HL-60 (cell line): ENCODE data around the gene OR2T10.

Experiments
- GABPA ChIP-seq: IDR thresholded peaks from 2 replicates; pipeline ENCODE4 v1.6.1; 2012; ENCODE audit warnings: low read depth
- POLR2AphosphoS5 ChIP-seq: IDR thresholded peaks from 2 replicates; pipeline ENCODE4 v1.6.1; 2012; ENCODE audit warnings: low read depth
- TF ChIP-seq, protein P1 (sequence below): IDR thresholded peaks from one replicate; pipeline ENCODE4 v1.5.1; 2011; ENCODE audit warnings: low read length, control low read depth, inconsistent platforms; ENCODE audit not compliant: insufficient read depth
- TF ChIP-seq, protein P2 (sequence below): IDR thresholded peaks from 2 replicates; pipeline ENCODE4 v1.6.1; 2012; ENCODE audit warnings: low read depth; ENCODE audit not compliant: insufficient replicate concordance

DNA sequence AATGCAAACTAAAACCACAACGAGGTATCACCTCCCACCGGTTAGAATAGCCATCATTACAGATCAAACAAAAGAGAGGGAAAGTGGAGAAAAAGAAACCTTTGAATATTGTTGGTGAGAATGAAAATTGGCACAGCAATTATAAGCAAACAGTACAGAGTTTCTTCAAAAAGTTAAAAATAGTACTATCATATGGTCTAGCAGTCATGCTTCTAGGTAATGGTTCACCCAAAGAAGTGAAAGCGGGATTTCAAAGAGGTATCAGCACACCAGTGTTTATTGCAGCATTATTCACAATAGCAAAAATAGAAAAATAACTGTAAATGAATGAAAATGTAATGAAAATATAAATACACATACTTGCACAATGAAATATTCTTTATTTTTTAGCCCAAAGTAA is 8.2 kb downstream of the OR2T10 start:
- TF ChIP-seq, protein P1, sequence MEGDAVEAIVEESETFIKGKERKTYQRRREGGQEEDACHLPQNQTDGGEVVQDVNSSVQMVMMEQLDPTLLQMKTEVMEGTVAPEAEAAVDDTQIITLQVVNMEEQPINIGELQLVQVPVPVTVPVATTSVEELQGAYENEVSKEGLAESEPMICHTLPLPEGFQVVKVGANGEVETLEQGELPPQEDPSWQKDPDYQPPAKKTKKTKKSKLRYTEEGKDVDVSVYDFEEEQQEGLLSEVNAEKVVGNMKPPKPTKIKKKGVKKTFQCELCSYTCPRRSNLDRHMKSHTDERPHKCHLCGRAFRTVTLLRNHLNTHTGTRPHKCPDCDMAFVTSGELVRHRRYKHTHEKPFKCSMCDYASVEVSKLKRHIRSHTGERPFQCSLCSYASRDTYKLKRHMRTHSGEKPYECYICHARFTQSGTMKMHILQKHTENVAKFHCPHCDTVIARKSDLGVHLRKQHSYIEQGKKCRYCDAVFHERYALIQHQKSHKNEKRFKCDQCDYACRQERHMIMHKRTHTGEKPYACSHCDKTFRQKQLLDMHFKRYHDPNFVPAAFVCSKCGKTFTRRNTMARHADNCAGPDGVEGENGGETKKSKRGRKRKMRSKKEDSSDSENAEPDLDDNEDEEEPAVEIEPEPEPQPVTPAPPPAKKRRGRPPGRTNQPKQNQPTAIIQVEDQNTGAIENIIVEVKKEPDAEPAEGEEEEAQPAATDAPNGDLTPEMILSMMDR, result no peak
- TF ChIP-seq, protein P2, sequence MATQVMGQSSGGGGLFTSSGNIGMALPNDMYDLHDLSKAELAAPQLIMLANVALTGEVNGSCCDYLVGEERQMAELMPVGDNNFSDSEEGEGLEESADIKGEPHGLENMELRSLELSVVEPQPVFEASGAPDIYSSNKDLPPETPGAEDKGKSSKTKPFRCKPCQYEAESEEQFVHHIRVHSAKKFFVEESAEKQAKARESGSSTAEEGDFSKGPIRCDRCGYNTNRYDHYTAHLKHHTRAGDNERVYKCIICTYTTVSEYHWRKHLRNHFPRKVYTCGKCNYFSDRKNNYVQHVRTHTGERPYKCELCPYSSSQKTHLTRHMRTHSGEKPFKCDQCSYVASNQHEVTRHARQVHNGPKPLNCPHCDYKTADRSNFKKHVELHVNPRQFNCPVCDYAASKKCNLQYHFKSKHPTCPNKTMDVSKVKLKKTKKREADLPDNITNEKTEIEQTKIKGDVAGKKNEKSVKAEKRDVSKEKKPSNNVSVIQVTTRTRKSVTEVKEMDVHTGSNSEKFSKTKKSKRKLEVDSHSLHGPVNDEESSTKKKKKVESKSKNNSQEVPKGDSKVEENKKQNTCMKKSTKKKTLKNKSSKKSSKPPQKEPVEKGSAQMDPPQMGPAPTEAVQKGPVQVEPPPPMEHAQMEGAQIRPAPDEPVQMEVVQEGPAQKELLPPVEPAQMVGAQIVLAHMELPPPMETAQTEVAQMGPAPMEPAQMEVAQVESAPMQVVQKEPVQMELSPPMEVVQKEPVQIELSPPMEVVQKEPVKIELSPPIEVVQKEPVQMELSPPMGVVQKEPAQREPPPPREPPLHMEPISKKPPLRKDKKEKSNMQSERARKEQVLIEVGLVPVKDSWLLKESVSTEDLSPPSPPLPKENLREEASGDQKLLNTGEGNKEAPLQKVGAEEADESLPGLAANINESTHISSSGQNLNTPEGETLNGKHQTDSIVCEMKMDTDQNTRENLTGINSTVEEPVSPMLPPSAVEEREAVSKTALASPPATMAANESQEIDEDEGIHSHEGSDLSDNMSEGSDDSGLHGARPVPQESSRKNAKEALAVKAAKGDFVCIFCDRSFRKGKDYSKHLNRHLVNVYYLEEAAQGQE, result no peak
- no peak for TF ChIP-seq GABPA
- no peak for TF ChIP-seq POLR2AphosphoS5
